Measurements from ENCODE around the gene CHST3. TPM values are rescaled to one million over a fixed set of nuclear protein-coding genes. Genes with fewer than 3 reads are reported as not detected.

CHST3 gene
- total RNA-seq, 1 experiment from 2014 or later = 44.6 TPM

DNA sequence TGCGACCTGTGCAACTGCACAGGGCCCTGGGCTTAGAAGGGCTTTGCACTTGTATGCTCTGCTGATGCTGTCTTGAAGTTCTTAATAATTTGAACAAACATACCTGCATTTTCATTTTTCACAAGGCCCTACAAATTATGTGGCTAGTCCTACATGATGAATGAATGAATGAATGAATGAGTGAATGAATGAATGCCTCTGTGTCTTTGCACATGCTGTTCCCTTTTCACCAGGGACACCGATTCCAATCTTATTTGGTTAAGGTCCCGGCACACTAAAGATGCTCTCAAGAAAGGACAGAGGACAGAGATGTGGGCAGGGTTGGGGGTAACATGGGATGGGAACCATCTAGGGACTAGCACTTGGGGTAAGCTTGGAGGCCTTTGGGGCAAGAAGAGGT is 39.4 kb upstream of the CHST3 start:
- Histone ChIP-seq H3K4me1 (ENCODE audit: control insufficient read depth, insufficient read depth, low read length) (peaks cover 24% of the 10 kb centered on the region), H3K9me3 (ENCODE audit: control insufficient read depth, insufficient read depth, low read depth, low read length) (no peaks in the 10 kb centered on the region), H3K36me3 (ENCODE audit: control insufficient read depth, insufficient read depth, low read length) (no peaks in the 10 kb centered on the region), H3K4me3 (ENCODE audit: low read depth in 2 of 2, low read length in 2 of 2) (no peak overlapping the region), H3K27ac (ENCODE audit: low read length) (no peak overlapping the region), H3K27me3 (ENCODE audit: control insufficient read depth, insufficient read depth, low read length) (no peaks in the 10 kb centered on the region)
- ATAC-seq (no peak), DNase-seq (ENCODE audit: low read depth, low spot score) (no peak)
- no TSS peak for BruUV-seq (replicated peaks)
- in situ Hi-C loops (cut with HindIII; ENCODE audit: low pct_unique_long_range_greater_than_20kb, low sequenced_read_pairs) = no loop called here
- POLR2A ChIA-PET = interaction anchor here (0.6 kb wide), 1 partner anchor 292 kb away, joined by 5 read pairs; the partner anchor contains the start of gene ASCC1
- intact Hi-C loops (cut with micrococcal nuclease; ENCODE audit: unreplicated experiment) = no loop called here
- CTCF ChIA-PET = interaction anchor here (0.6 to 0.7 kb wide), 2 partner anchors 12 to 1285 kb away, joined by 4 to 7 read pairs; no protein-coding TSS in a partner anchor
- TF ChIP-seq TCF7L2 (IDR thresholded peaks at IDR 0.05; ENCODE audit: low read depth, low read length) = no peak
- TF ChIP-seq REST (IDR thresholded peaks at IDR 0.05; ENCODE audit: insufficient read depth in 1 of 2, low read depth in 2 of 2, low read length in 1 of 2) = no peak
- no peak for TF ChIP-seq SIN3A (IDR thresholded peaks at IDR 0.05; ENCODE audit: borderline replicate concordance, insufficient read depth, low read depth, low read length)
- TF ChIP-seq POLR2AphosphoS5 (IDR thresholded peaks at IDR 0.05; ENCODE audit: low read depth, low read length) = no peak
- TF ChIP-seq CTCF (IDR thresholded peaks at IDR 0.05) = no peak

GRCh38 chr10:71927159-71927558 is 37.0 kb upstream of the CHST3 start:
- peaks cover 2% of the 10 kb centered on the region; the same call in 1 of the 2 replicates for H3K4me1 ChIP-seq (ENCODE audit: control insufficient read depth, insufficient read depth, low read length)
- ChIA-PET POLR2A (no interaction called here), CTCF (no interaction called here)
- intact Hi-C loops (cut with micrococcal nuclease; ENCODE audit: unreplicated experiment) (no loop called here), in situ Hi-C loops (cut with HindIII; ENCODE audit: low pct_unique_long_range_greater_than_20kb, low sequenced_read_pairs) (no loop called here)
- no peak for DNase-seq (ENCODE audit: low read depth, low spot score)
- no peaks in the 10 kb centered on the region for H3K27me3 ChIP-seq (ENCODE audit: control insufficient read depth, insufficient read depth, low read length)
- no peaks in the 10 kb centered on the region for H3K9me3 ChIP-seq (ENCODE audit: control insufficient read depth, insufficient read depth, low read depth, low read length)
- H3K27ac ChIP-seq (ENCODE audit: low read length) = peak overlapping the region; percentile 31; the same call in 1 of the 2 replicates
- no peak for ATAC-seq
- no peaks in the 10 kb centered on the region for H3K36me3 ChIP-seq (ENCODE audit: control insufficient read depth, insufficient read depth, low read length)
- no peak for TF ChIP-seq POLR2AphosphoS5 (IDR thresholded peaks at IDR 0.05; ENCODE audit: low read depth, low read length)
- no peak for TF ChIP-seq REST (IDR thresholded peaks at IDR 0.05; ENCODE audit: insufficient read depth in 1 of 2, low read depth in 2 of 2, low read length in 1 of 2)
- no peak for TF ChIP-seq CTCF (IDR thresholded peaks at IDR 0.05)
- TF ChIP-seq TCF7L2 (IDR thresholded peaks at IDR 0.05; ENCODE audit: low read depth, low read length) = no peak
- no peak for TF ChIP-seq SIN3A (IDR thresholded peaks at IDR 0.05; ENCODE audit: borderline replicate concordance, insufficient read depth, low read depth, low read length)
- no peak overlapping the region for H3K4me3 ChIP-seq (ENCODE audit: low read depth in 2 of 2, low read length in 2 of 2)
- BruUV-seq (replicated peaks) = no TSS peak

Data from Panc1 (cell line).